GM21786 (cell line): Measurements from ENCODE around the gene STARD3.
A peak's percentile ranks its signal among the peaks of the same experiment; 100 is the strongest.
"Not testable (repeated sequence)": the region's sequence is repeated elsewhere in the genome, so short reads cannot be mapped to it uniquely, and the experiment has no call there.

Experiments
- ATAC-seq: cut with Tn5 transposase; IDR thresholded peaks from one replicate; pipeline ENCODE4 v1.9.1; 2021; ENCODE audit not compliant: unreplicated experiment

The STARD3 gene

GRCh38 chr17:39687101-39687545, 50.2 kb downstream of the STARD3 start:
- no peak for ATAC-seq

GRCh38 chr17:39687546-39688474, 50.9 kb downstream of the STARD3 start, which contains the start of gene PGAP3:
Gene PGAP3, minus strand, starts transcription at chr17:39688057. Its CDS starts 43 bp downstream, at chr17:39688014.
- ATAC-seq: peak; percentile 80

DNA sequence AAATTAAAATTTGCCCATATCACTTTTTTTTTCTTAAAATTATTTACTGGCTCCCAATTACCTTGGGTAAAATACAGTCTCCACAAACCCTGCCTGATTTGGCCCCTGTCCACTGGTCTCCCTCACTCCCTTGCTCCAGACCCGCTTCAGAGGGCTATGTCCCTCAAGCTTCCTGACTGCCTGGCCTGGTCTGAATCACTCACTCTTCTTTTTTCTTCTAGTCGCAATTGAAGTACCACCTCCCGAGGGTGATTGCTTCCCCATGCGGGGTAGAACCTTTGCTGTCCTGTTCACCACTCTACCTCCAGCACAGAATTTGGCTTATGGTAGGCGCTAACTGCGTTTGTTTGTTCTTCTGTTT, 51.5 kb downstream of the STARD3 start:
- no peak for ATAC-seq

GRCh38 chr17:39688945-39689344, 52.0 kb downstream of the STARD3 start:
- ATAC-seq: no peak

- no peak for ATAC-seq
Observed at GRCh38 chr17:39694593-39694992, 57.6 kb downstream of the STARD3 start.

DNA sequence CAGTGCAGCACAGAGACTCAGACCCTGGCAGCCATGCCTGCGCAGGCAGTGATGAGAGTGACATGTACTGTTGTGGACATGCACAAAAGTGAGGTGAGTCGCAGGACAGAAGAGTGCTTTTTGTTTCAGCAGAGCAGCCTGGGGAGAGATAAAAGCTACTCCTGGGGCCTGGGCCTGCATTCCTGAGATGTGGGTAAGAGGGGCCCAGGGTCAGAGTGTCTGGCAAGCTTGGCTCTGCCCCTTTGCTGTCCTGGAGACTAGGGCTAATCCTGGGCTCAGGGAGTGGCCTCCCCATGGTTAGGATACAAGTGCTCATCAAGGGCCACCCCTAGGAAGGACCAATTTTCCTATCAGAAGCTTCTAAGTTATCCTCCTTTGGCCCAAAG, 58.1 kb downstream of the STARD3 start:
- no peak for ATAC-seq

- no peak for ATAC-seq
Observed at GRCh38 chr17:39696731-39697130, 59.8 kb downstream of the STARD3 start.

DNA sequence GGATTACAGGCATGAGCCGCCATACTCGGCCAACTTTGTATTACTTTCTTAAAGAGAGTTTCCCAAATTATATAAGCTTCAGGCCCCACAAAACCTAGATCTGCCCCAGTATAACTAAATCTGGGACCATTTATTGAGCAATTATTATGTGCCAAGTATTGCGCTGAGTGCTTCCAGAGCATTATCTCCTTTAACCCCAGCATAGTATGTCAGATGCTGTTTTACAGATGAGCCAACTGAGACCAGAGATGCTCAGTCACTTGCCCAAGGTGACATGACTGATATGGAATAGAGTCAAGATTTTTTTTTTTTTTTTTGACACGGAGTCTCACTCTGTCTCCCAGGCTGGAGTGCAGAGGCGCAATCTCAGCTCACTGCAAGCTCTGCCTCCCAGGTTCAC, 61.0 kb downstream of the STARD3 start:
- ATAC-seq: no peak

DNA sequence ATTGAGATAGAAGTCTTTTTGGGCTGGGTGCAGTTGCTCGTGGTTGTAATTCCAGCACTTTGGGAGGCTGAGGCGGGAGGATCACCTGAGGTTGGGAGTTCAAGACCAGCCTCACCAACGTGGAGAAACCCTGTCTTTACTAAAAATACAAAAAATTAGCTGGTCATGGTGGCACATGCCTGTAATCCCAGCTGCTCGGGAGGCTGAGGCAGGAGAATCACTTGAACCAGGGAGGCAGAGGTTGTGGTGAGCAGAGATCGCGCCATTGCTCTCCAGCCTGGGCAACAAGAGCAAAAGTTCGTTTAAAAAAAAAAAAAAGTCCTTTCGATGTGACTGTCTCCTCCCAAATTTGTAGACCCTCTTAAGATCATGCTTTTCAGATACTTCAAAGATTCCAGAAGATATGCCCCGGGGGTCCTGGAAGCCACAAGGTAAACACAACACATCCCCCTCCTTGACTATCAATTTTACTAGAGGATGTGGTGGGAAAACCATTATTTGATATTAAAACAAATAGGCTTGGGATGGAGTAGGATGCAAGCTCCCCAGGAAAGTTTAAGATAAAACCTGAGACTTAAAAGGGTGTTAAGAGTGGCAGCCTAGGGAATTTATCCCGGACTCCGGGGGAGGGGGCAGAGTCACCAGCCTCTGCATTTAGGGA, 62.3 kb downstream of the STARD3 start:
- not testable (repeated sequence) for ATAC-seq

- no peak for ATAC-seq
Observed at GRCh38 chr17:39699818-39700147, 62.8 kb downstream of the STARD3 start, which contains the start of gene ERBB2. Gene ERBB2, plus strand, starts transcription at chr17:39700064. Its CDS starts 175 bp downstream, at chr17:39700239.

GRCh38 chr17:39700148-39700987, 63.4 kb downstream of the STARD3 start:
- no peak for ATAC-seq

- ATAC-seq: no peak
Observed at GRCh38 chr17:39701012-39701783, 64.3 kb downstream of the STARD3 start.

DNA sequence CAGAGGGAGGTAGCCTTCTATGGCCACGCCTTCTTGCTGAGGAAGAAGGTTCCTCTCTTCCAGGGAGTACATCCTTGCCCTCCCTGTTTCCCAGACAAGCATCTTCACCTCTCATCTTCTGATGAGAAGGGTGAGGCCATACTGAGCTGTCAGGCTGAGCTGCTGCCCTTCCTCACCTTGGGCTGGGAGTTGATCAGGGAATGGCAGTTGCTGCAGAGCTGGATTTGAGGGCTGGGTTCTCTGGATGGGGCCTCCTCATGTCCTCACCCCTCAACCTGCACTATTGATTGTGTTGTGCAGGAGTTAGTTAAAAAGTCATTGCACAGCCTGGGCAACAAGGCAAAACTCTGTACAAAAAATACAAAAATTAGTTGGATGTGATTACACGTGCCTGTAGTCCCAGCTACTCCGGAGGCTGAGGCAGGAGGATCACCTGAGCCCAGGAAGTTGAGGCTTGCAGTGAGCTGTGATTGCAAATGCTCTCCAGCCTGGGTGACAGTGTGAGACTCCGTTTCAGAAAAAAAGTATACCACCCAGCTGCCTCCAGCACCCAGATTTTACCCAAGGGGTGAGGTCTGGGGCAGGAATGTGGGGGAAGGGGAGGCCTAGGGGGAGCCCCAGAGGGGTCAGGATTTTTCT, 65.0 kb downstream of the STARD3 start:
- ATAC-seq: no peak

DNA sequence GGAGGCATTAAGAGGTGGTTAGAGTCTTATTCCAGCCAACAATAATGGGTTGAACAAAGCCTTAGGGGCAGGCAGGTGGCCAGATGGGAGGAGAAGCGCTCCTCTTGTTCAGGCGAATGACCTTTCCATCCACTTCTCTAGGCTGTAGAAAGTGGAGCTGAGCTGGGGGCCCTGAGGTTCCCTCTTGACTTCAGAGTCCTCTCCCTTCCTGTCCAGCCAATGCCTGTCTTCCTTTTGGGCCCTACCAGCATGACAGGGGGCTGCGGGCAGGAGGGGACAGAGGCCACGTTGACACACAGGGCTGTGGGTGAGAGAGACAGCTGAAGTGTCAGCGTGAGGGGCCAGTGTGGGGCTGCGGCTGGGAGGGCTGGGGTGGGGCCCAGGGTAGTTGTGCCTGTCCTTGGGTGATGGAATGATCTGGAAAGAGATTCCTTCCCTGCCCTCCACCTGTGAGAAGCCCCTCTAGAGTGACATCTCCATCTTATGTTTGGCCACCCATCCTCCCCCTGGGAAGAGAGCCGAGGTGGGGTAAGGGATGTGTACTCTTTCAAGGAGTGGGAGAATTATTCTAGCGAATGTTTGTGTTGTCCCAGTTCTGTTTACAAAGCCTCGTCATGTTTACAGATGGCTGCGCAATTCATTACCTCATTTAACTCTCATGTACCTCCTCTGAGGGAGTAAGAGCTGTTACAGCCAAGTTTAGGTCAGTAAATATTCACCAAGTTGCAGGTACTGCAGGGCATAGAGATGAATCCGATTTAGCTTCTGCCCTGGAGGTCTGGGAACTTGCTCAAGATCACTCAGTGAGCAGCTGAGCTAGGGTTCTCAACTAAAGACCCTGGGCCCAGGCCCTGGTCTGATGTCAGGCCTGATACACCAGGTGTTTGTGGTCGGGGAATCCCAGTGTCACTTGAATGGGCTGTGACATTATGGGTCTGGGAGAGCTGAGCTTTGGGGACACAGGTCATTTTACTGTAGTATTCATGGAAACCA, 66.3 kb downstream of the STARD3 start:
- no peak for ATAC-seq

- ATAC-seq: no peak
Observed at GRCh38 chr17:39703913-39704312, 67.0 kb downstream of the STARD3 start.

DNA sequence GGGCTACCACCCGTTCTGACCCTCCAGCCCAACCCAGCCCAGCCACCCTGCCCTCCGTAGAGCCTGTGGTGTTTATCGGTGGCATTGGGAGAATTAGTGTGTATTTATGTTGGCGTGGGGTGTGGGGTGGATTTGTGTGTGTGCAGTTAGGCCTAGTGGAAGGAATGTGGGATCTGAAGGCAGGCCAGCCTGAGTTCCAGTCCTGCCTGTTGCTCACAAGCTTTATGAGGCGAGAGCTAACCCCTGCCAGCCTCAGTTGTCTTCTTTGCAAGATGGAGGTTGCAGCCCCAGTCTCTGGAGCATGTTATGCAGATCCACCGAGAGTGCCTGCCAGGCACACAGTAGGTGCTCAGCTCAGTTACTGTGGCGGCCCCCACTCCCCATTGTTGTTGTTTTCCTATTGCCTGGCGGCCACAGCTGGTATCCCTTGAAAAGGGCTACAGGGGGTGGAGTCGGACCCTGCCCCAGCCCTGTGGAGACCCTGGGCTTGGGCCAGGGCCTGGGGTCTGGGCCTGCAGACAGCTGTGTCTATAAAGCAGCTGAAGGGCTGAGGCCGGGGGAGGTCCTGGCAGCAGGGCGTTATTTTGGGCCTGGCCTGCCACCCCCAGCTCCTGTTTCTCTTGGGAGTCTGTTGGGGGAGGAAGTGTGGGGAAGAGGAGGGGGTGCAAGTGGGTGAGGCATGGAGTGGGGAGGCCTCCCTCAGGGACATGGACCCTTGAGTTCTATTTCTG, 68.0 kb downstream of the STARD3 start:
- ATAC-seq: no peak

DNA sequence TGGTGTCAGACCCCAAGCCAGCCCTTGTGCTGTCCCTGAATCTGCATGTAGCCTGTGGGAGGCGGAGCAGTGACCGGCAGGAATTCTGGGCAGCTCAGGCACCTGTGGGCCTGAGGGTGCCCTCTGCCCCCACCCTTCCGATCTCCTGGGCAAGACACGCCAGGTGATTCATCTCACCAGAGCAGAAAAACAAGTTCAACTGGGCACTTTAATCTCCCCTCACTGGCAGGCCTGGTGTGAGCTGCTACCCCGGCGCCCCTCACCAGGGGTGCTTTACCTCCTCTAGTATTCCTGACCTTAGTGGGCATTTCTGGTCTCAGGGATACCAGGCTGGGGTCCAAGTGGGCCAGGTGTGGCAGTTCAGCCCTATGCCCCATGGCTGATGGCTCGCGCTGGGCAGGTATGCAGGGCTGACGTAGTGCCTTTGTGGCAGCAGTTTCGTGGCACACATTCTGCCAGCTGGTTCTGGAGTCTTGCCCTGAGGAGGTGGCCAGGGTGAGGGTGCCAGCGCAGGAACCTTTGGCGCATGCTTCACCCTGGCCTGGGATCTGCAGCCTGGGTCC, 68.9 kb downstream of the STARD3 start:
- ATAC-seq: no peak

DNA sequence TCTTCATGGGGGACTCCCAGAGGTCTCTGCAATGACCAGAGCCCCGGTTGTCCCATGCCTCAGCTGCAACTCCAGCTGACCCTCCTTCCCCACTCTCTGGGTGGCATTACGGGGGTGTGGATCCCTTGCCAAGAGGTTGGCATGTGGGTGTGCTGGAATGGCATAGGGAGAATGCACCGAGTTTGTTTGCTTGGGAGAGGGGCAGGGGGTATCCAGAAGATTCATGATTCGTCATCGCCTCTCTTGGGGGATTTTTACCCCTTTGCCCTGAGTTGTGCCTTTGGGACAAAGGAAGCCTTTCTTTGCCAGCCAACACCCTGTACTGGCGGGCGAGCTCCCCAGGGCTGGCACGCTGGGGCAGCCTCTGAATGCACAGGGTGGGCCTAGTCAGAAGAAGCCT, 69.4 kb downstream of the STARD3 start:
- no peak for ATAC-seq
